GM12892 (cell line): ENCODE data around the gene APCS.

Experiments used
- POLR2A ChIP-seq: IDR thresholded peaks from 2 replicates; pipeline ENCODE4 v1.6.1; 2011; ENCODE audit warnings: low read depth, low read length, control low read depth
- POLR2AphosphoS5 ChIP-seq: IDR thresholded peaks from 2 replicates; pipeline ENCODE4 v1.6.1; 2011; ENCODE audit warnings: low read depth, low read length, control low read depth

DNA sequence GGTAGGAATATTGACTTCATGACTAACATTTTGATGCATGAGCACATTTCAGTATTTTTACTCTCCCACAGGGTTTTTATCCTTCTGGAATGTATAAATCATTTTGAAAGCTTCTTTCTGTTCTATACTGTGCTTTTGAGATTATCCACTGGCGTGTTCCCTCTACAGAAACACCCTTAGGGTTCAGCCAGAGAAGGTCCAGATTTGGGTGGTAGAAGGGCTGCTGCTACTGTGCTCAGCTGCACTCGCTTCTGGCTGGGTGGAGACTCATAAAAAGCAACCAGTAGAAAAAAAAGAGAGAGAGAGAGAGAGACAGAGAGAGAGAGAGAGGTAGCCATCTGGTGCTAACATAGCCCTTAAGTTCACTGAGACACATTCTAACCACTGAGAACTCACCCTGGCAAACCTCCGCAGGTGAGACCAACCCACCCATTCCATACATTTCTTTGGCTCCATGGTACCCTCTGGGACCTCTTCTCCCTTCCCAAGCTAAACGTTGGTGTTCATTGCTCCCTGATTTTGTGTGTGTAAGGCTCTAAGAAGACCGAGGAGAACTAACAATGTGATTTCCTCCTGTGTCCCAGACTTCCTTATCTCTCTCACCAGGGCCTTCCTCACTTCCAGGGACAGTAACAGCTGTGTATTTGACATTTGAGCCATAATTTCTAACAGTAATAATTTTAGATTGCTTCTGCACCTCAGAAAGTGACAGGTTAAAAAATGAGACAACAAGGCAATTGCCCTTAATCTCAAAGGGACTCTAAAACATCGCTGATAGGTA is 7.2 kb downstream of the APCS start:
- TF ChIP-seq POLR2A (no peak), POLR2AphosphoS5 (no peak)
